Measurements from ENCODE around the gene TAF7.
"Not testable (repeated sequence)": the region's sequence is repeated elsewhere in the genome, so short reads cannot be mapped to it uniquely, and the experiment has no call there.

DNA sequence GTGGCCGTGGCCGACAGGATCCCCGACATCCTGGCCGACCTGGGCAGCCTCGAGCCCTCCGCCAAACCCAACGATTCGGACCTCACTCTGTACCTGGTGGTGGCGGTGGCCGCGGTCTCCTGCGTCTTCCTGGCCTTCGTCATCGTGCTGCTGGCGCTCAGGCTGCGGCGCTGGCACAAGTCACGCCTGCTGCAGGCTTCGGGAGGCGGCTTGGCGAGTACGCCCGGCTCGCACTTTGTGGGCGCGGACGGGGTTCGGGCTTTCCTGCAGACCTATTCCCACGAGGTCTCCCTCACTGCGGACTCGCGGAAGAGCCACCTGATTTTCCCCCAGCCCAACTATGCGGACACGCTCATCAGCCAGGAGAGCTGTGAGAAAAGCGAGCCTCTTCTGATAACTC lies 25.4 kb upstream of the TAF7 start:
- not testable (repeated sequence) for TF ChIP-seq FOXK2 (IDR thresholded peaks at IDR 0.05); HDGF (IDR thresholded peaks at IDR 0.05); HDAC6 (IDR thresholded peaks at IDR 0.05; ENCODE audit: unreplicated experiment); EP300 (IDR thresholded peaks at IDR 0.05; ENCODE audit: borderline replicate concordance in 1 of 2, control insufficient read depth in 1 of 2, low read depth in 2 of 2, low read length in 2 of 2); JUND (IDR thresholded peaks at IDR 0.05; ENCODE audit: low read depth, low read length); POLR2A (IDR thresholded peaks at IDR 0.05; ENCODE audit: low read depth, low read length); FOS (IDR thresholded peaks at IDR 0.05; ENCODE audit: borderline replicate concordance, extremely low read depth, insufficient read length); MTA2 (IDR thresholded peaks at IDR 0.05; ENCODE audit: low read depth); EZH2 (IDR thresholded peaks at IDR 0.05; ENCODE audit: borderline replicate concordance, control insufficient read depth, low read depth, low read length)
- TF ChIP-seq, protein P1, sequence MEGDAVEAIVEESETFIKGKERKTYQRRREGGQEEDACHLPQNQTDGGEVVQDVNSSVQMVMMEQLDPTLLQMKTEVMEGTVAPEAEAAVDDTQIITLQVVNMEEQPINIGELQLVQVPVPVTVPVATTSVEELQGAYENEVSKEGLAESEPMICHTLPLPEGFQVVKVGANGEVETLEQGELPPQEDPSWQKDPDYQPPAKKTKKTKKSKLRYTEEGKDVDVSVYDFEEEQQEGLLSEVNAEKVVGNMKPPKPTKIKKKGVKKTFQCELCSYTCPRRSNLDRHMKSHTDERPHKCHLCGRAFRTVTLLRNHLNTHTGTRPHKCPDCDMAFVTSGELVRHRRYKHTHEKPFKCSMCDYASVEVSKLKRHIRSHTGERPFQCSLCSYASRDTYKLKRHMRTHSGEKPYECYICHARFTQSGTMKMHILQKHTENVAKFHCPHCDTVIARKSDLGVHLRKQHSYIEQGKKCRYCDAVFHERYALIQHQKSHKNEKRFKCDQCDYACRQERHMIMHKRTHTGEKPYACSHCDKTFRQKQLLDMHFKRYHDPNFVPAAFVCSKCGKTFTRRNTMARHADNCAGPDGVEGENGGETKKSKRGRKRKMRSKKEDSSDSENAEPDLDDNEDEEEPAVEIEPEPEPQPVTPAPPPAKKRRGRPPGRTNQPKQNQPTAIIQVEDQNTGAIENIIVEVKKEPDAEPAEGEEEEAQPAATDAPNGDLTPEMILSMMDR (IDR thresholded peaks at IDR 0.05 in 2 of 3, conservative IDR thresholded peaks at IDR 0.05 in 1 of 3; ENCODE audit: control insufficient read depth in 2 of 3, extremely low read depth in 1 of 3, insufficient read depth in 1 of 3, low read depth in 3 of 3, low read length in 3 of 3), result not testable (repeated sequence)
- TF ChIP-seq, protein P2, sequence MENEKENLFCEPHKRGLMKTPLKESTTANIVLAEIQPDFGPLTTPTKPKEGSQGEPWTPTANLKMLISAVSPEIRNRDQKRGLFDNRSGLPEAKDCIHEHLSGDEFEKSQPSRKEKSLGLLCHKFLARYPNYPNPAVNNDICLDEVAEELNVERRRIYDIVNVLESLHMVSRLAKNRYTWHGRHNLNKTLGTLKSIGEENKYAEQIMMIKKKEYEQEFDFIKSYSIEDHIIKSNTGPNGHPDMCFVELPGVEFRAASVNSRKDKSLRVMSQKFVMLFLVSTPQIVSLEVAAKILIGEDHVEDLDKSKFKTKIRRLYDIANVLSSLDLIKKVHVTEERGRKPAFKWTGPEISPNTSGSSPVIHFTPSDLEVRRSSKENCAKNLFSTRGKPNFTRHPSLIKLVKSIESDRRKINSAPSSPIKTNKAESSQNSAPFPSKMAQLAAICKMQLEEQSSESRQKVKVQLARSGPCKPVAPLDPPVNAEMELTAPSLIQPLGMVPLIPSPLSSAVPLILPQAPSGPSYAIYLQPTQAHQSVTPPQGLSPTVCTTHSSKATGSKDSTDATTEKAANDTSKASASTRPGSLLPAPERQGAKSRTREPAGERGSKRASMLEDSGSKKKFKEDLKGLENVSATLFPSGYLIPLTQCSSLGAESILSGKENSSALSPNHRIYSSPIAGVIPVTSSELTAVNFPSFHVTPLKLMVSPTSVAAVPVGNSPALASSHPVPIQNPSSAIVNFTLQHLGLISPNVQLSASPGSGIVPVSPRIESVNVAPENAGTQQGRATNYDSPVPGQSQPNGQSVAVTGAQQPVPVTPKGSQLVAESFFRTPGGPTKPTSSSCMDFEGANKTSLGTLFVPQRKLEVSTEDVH (IDR thresholded peaks at IDR 0.05; ENCODE audit: low read depth, partially characterized antibody), result not testable (repeated sequence)
- TF ChIP-seq, protein P3, sequence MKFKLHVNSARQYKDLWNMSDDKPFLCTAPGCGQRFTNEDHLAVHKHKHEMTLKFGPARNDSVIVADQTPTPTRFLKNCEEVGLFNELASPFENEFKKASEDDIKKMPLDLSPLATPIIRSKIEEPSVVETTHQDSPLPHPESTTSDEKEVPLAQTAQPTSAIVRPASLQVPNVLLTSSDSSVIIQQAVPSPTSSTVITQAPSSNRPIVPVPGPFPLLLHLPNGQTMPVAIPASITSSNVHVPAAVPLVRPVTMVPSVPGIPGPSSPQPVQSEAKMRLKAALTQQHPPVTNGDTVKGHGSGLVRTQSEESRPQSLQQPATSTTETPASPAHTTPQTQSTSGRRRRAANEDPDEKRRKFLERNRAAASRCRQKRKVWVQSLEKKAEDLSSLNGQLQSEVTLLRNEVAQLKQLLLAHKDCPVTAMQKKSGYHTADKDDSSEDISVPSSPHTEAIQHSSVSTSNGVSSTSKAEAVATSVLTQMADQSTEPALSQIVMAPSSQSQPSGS (IDR thresholded peaks at IDR 0.05; ENCODE audit: low read length), result not testable (repeated sequence)
- TF ChIP-seq, protein P4, sequence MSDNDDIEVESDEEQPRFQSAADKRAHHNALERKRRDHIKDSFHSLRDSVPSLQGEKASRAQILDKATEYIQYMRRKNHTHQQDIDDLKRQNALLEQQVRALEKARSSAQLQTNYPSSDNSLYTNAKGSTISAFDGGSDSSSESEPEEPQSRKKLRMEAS (IDR thresholded peaks at IDR 0.05; ENCODE audit: low read depth, low read length), result not testable (repeated sequence)
- TF ChIP-seq, protein P5, sequence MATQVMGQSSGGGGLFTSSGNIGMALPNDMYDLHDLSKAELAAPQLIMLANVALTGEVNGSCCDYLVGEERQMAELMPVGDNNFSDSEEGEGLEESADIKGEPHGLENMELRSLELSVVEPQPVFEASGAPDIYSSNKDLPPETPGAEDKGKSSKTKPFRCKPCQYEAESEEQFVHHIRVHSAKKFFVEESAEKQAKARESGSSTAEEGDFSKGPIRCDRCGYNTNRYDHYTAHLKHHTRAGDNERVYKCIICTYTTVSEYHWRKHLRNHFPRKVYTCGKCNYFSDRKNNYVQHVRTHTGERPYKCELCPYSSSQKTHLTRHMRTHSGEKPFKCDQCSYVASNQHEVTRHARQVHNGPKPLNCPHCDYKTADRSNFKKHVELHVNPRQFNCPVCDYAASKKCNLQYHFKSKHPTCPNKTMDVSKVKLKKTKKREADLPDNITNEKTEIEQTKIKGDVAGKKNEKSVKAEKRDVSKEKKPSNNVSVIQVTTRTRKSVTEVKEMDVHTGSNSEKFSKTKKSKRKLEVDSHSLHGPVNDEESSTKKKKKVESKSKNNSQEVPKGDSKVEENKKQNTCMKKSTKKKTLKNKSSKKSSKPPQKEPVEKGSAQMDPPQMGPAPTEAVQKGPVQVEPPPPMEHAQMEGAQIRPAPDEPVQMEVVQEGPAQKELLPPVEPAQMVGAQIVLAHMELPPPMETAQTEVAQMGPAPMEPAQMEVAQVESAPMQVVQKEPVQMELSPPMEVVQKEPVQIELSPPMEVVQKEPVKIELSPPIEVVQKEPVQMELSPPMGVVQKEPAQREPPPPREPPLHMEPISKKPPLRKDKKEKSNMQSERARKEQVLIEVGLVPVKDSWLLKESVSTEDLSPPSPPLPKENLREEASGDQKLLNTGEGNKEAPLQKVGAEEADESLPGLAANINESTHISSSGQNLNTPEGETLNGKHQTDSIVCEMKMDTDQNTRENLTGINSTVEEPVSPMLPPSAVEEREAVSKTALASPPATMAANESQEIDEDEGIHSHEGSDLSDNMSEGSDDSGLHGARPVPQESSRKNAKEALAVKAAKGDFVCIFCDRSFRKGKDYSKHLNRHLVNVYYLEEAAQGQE (IDR thresholded peaks at IDR 0.05; ENCODE audit: low read depth, low read length), result not testable (repeated sequence)
